Measurements from ENCODE around the gene SEC61B.

GRCh38 chr9:99259231-99259918, 37.3 kb downstream of the SEC61B start:
- TF ChIP-seq POLR2AphosphoS5 (IDR thresholded peaks at IDR 0.05; ENCODE audit: control insufficient read depth, insufficient read depth, low read depth, low read length) (no peak), FOXP4 (CRISPR knock-in tag; IDR thresholded peaks at IDR 0.05; ENCODE audit: borderline replicate concordance) (no peak), DNMT1 (IDR thresholded peaks at IDR 0.05) (no peak), ZFPM2 (CRISPR knock-in tag; IDR thresholded peaks at IDR 0.05) (no peak), CTCF (IDR thresholded peaks at IDR 0.05 in 2 of 3, conservative IDR thresholded peaks at IDR 0.05 in 1 of 3; ENCODE audit: insufficient read depth in 2 of 3, low read depth in 1 of 3, low read length in 3 of 3) (no peak), GTF3C2 (IDR thresholded peaks at IDR 0.05; ENCODE audit: borderline replicate concordance, extremely low read depth, insufficient read length) (no peak), MTA3 (IDR thresholded peaks at IDR 0.05; ENCODE audit: borderline replicate concordance) (no peak), E4F1 (CRISPR knock-in tag; IDR thresholded peaks at IDR 0.05; ENCODE audit: borderline replicate concordance) (no peak), GABPA (tag; conservative IDR thresholded peaks at IDR 0.05; ENCODE audit: low read depth) (no peak), ARID3A (IDR thresholded peaks at IDR 0.05; ENCODE audit: borderline replicate concordance, low read depth, low read length) (no peak), TRIM24 (IDR thresholded peaks at IDR 0.05) (no peak), ZNF695 (CRISPR knock-in tag; IDR thresholded peaks at IDR 0.05) (no peak), POLR2H (tag; IDR thresholded peaks at IDR 0.05; ENCODE audit: low read depth) (no peak)
